ENCODE results near the gene TMC3. TPM values are rescaled to one million over a fixed set of nuclear protein-coding genes. Genes with fewer than 3 reads are reported as not detected.

The TMC3 gene
- polyA plus RNA-seq, 1 of the 3 experiments (the other 2 are of a cell fraction): not detected

GRCh38 chr15:81282606-81282895 lies 91.5 kb downstream of the TMC3 start (continued):
- TF ChIP-seq SIN3A (IDR thresholded peaks at IDR 0.05; ENCODE audit: borderline replicate concordance, low read depth, low read length) (no peak), TCF12 (IDR thresholded peaks at IDR 0.05) (no peak), RAD21 (IDR thresholded peaks at IDR 0.05; ENCODE audit: low read length) (no peak), FOXM1 (IDR thresholded peaks at IDR 0.05; ENCODE audit: low read depth) (no peak), TAF1 (IDR thresholded peaks at IDR 0.05; ENCODE audit: borderline replicate concordance, low read depth, low read length) (no peak), YY1 (IDR thresholded peaks at IDR 0.05; ENCODE audit: low read depth) (no peak)

DNA sequence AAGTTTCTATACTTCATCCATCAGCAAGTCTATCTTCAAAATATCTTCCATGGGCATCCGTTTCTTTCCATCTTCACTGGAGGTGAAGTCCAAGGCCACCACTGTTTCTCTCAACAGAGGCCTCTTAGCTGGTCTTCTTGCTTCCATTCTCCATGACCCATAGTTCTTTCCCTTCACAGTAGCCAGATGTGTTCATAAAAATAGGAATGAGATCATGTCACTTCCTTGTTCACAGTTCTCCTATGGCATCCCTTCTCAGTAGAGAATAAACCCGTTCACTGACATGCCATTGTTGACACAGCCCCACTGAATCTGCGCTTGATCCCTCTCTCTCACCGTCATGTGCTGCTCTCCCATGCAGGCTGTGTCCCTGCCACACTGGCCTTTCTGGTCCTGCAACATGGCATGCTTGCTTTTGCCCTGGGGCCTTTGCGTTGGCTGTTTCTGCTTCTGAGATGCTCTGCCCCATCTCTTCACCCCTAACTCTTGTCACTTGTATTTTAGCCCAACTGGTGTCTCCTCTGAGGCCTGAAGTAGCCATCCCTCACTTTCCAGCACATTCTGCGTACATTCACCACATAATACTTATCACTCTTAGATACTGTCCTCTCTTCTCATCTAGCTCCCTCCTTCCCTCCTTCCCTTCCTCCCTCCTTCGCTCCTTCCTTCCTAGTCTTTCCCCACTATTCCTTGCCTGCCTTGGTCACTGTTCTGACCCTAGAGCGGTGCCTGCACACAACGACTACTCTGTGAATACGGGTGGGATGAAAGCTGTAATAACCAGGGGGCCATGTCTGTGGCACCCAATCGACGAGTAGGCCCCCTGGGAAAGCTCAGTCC lies 92.0 kb downstream of the TMC3 start:
- no peak overlapping the region for H3K4me3 ChIP-seq (ENCODE audit: low read depth in 2 of 2, low read length in 1 of 2)
- no peaks in the 10 kb centered on the region for H3K9me2 ChIP-seq
- TF ChIP-seq GATA2 (CRISPR knock-in tag; IDR thresholded peaks at IDR 0.05): no peak
- peaks cover 31% of the 10 kb centered on the region for H3K27me3 ChIP-seq (ENCODE audit: insufficient read depth)
- 66% methylated on average over 12 of the region's 12 CpGs for WGBS (ENCODE audit: low lambda C conversion rate)
- no peaks in the 10 kb centered on the region for H3K79me2 ChIP-seq (ENCODE audit: insufficient read depth)
- no peak overlapping the region for H3K9ac ChIP-seq
- H3K9me3 ChIP-seq: 0 out of 2 replicates have a peak, but pooled peaks cover 5% of the 10 kb centered on the region
- POLR2A ChIA-PET: no interaction called here
- H3K36me3 ChIP-seq (replicated peaks in 1 of 2; ENCODE audit: control insufficient read depth in 1 of 2, insufficient read depth in 2 of 2, low read length in 1 of 2): no peaks in the 10 kb centered on the region
- H3K27ac ChIP-seq (ENCODE audit: low read depth in 2 of 2, low read length in 1 of 2): no peak overlapping the region
- no peaks in the 10 kb centered on the region for H4K20me1 ChIP-seq (ENCODE audit: insufficient read depth)
- DNase-seq: no peak
- CTCF ChIA-PET: interaction anchor here (1.7 to 7.2 kb wide), 6 partner anchors 7 to 176 kb away, joined by 4 to 57 read pairs (median 8); no protein-coding TSS in a partner anchor
- no peaks in the 10 kb centered on the region for H3K4me1 ChIP-seq (ENCODE audit: control insufficient read depth in 1 of 2, insufficient read depth in 2 of 2, low read depth in 1 of 2, low read length in 1 of 2)
- no peak overlapping the region for H3K4me2 ChIP-seq
- no peak overlapping the region for H2AFZ ChIP-seq (ENCODE audit: low read depth)
- H3F3A ChIP-seq (replicated peaks; ENCODE audit: insufficient read depth): no peaks in the 10 kb centered on the region

DNA sequence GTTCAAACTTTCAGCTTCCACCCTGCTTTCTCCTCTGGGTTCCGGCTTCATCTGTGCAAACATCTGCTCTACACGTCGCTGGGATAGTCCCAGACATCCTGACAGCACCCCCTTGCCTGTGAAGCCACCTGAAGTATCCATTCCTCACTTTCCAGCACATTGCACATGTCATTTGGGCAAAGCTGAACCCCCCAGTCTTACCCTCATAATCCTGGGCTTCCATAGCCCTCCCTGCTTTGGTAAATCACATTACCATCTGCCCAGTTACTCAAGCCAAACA lies 92.6 kb downstream of the TMC3 start:
- Histone ChIP-seq H4K20me1 (ENCODE audit: insufficient read depth) (no peaks in the 10 kb centered on the region), H3K9ac (no peak overlapping the region), H3K79me2 (ENCODE audit: insufficient read depth) (no peaks in the 10 kb centered on the region), H3K9me3 (0 out of 2 replicates have a peak, but pooled peaks cover 11% of the 10 kb centered on the region), H3K27me3 (ENCODE audit: insufficient read depth) (peaks cover 31% of the 10 kb centered on the region), H3F3A (replicated peaks; ENCODE audit: insufficient read depth) (no peaks in the 10 kb centered on the region), H3K4me3 (ENCODE audit: low read depth in 2 of 2, low read length in 1 of 2) (no peak overlapping the region), H3K27ac (ENCODE audit: low read depth in 2 of 2, low read length in 1 of 2) (no peak overlapping the region), H3K9me2 (no peaks in the 10 kb centered on the region), H3K4me2 (no peak overlapping the region), H3K4me1 (ENCODE audit: control insufficient read depth in 1 of 2, insufficient read depth in 2 of 2, low read depth in 1 of 2, low read length in 1 of 2) (no peaks in the 10 kb centered on the region), H3K36me3 (replicated peaks in 1 of 2; ENCODE audit: control insufficient read depth in 1 of 2, insufficient read depth in 2 of 2, low read length in 1 of 2) (no peaks in the 10 kb centered on the region), H2AFZ (ENCODE audit: low read depth) (no peak overlapping the region)
- DNase-seq: no peak
- WGBS (ENCODE audit: low lambda C conversion rate): 39% methylated on average over 3 of the region's 3 CpGs
- ChIA-PET CTCF (interaction anchor here (1.9 to 7.2 kb wide), 2 partner anchors 10 to 14 kb away, joined by 4 to 57 read pairs; no protein-coding TSS in a partner anchor), POLR2A (no interaction called here)
- no peak for TF ChIP-seq MXI1 (IDR thresholded peaks at IDR 0.05; ENCODE audit: low read depth, low read length)
- TF ChIP-seq EP300 (IDR thresholded peaks at IDR 0.05; ENCODE audit: borderline replicate concordance in 1 of 2, low read depth in 1 of 2, low read length in 1 of 2): no peak
- TF ChIP-seq RCOR1 (IDR thresholded peaks at IDR 0.05; ENCODE audit: low read length): no peak
- no peak for TF ChIP-seq EZH2phosphoT487 (IDR thresholded peaks at IDR 0.05; ENCODE audit: borderline replicate concordance, low read depth)
- TF ChIP-seq GABPA (IDR thresholded peaks at IDR 0.05; ENCODE audit: low read depth): no peak
- no peak for TF ChIP-seq POLR2AphosphoS5 (IDR thresholded peaks at IDR 0.05; ENCODE audit: low read depth, low read length)
- no peak for TF ChIP-seq PBX3 (IDR thresholded peaks at IDR 0.05)
- no peak for TF ChIP-seq FOXJ3 (CRISPR knock-in tag; IDR thresholded peaks at IDR 0.05)
- TF ChIP-seq MEF2A (IDR thresholded peaks at IDR 0.05; ENCODE audit: borderline replicate concordance, low read depth): no peak
- TF ChIP-seq TEAD4 (IDR thresholded peaks at IDR 0.05; ENCODE audit: borderline replicate concordance, insufficient read depth): no peak
- TF ChIP-seq FOSL2 (IDR thresholded peaks at IDR 0.05; ENCODE audit: borderline replicate concordance, low read depth): no peak
- no peak for TF ChIP-seq RXRA (IDR thresholded peaks at IDR 0.05; ENCODE audit: borderline replicate concordance, low read depth)
- TF ChIP-seq NRF1 (IDR thresholded peaks at IDR 0.05; ENCODE audit: low read depth, low read length): no peak
- TF ChIP-seq, protein P1, sequence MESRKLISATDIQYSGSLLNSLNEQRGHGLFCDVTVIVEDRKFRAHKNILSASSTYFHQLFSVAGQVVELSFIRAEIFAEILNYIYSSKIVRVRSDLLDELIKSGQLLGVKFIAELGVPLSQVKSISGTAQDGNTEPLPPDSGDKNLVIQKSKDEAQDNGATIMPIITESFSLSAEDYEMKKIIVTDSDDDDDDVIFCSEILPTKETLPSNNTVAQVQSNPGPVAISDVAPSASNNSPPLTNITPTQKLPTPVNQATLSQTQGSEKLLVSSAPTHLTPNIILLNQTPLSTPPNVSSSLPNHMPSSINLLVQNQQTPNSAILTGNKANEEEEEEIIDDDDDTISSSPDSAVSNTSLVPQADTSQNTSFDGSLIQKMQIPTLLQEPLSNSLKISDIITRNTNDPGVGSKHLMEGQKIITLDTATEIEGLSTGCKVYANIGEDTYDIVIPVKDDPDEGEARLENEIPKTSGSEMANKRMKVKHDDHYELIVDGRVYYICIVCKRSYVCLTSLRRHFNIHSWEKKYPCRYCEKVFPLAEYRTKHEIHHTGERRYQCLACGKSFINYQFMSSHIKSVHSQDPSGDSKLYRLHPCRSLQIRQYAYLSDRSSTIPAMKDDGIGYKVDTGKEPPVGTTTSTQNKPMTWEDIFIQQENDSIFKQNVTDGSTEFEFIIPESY (IDR thresholded peaks at IDR 0.05; ENCODE audit: borderline replicate concordance, low read depth): no peak
- no peak for TF ChIP-seq NFIC (IDR thresholded peaks at IDR 0.05; ENCODE audit: borderline replicate concordance)
- no peak for TF ChIP-seq ELF1 (IDR thresholded peaks at IDR 0.05)
- TF ChIP-seq YY1 (IDR thresholded peaks at IDR 0.05; ENCODE audit: low read depth): no peak
- TF ChIP-seq SMC3 (IDR thresholded peaks at IDR 0.05; ENCODE audit: low read depth, low read length): no peak
